Measurements from ENCODE around the gene CNTNAP1.

The CNTNAP1 gene

GRCh38 chr17:42748908-42749798, 66.8 kb downstream of the CNTNAP1 start:
- FAIRE-seq = no peak
- no peak for DNase-seq (ENCODE audit: insufficient read length, low spot score)
- TF ChIP-seq POLR2A (IDR thresholded peaks at IDR 0.05; ENCODE audit: low read depth, low read length) = no peak
